GM12865 (cell line): Measurements from ENCODE around the gene GTPBP10.

Experiments used
- DNase-seq: peaks from one replicate; pipeline ENCODE4 v3.0.0; 2010; ENCODE audit warnings: low read depth
- H3K4me3 ChIP-seq: 2 replicates; pipeline ENCODE4 v1.5.1; 2011; ENCODE audit warnings: mild to moderate bottlenecking, low read depth, low read length, control low read depth
- TF ChIP-seq, protein P1 (sequence below): IDR thresholded peaks from 2 replicates; pipeline ENCODE4 v1.5.1; 2011; ENCODE audit warnings: low read length, control low read depth, low read depth, inconsistent platforms; ENCODE audit not compliant: insufficient read depth; ENCODE audit errors: missing control alignments

GTPBP10 gene

DNA sequence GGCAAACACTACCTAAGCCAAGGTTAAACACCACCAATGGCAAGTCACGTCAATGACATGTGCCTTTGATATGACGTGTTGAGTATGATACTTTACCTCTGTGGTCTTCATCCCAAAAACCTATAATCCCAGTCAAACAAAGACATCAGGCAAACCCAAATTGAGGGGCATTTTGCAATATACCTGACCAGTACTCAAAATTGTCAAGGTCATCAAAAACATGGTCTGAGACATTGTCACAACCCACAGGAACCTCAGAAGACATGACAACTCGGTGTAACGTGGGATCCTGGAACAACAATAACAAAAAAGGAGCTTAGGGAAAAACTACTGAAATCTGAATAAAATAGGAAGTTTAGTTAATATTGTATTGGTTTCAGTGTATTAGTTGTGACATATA, 32.6 kb upstream of the GTPBP10 start:
- DNase-seq = no peak
- TF ChIP-seq, protein P1, sequence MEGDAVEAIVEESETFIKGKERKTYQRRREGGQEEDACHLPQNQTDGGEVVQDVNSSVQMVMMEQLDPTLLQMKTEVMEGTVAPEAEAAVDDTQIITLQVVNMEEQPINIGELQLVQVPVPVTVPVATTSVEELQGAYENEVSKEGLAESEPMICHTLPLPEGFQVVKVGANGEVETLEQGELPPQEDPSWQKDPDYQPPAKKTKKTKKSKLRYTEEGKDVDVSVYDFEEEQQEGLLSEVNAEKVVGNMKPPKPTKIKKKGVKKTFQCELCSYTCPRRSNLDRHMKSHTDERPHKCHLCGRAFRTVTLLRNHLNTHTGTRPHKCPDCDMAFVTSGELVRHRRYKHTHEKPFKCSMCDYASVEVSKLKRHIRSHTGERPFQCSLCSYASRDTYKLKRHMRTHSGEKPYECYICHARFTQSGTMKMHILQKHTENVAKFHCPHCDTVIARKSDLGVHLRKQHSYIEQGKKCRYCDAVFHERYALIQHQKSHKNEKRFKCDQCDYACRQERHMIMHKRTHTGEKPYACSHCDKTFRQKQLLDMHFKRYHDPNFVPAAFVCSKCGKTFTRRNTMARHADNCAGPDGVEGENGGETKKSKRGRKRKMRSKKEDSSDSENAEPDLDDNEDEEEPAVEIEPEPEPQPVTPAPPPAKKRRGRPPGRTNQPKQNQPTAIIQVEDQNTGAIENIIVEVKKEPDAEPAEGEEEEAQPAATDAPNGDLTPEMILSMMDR = no peak
- no peak overlapping the region for H3K4me3 ChIP-seq

DNA sequence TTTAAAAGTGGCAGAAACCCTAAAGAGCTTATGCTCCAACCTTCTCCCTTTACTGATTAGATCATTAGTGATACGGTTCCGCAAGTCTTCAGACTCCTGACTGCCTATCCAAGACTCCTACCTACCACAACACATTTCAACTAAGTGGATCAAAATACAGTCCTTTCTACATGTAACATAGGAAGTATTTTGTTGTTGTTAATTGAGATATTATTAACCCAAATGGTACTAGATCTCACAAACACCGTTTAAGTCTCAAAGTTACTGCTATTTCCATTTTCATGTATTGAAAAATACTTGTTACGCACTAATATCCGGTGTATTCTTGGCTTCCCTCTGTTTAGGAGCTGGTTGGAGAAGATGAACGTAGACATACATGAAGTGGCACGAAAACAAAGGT, 26.5 kb upstream of the GTPBP10 start:
- TF ChIP-seq, protein P1 = no peak
- DNase-seq = no peak
- H3K4me3 ChIP-seq = no peak overlapping the region

DNA sequence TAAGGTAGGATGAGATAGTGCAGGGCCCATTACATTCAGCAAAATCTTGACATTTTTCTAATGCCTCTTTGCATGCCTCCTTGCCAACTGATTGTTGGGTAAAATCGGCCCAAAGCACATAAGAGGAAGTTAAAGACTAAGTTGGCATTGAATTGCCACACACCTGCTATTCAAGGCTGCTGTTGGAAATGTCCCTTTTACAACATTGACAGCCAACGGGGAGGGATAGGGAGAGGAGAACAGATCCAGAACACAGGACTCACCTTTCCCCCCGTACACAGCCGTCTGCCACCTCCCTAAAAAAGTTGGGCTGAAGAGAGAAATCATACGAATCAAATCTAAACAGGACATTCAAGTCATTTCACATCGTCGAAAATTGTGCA, 26.1 kb upstream of the GTPBP10 start:
- TF ChIP-seq, protein P1 = no peak
- no peak for DNase-seq
- no peak overlapping the region for H3K4me3 ChIP-seq

DNA sequence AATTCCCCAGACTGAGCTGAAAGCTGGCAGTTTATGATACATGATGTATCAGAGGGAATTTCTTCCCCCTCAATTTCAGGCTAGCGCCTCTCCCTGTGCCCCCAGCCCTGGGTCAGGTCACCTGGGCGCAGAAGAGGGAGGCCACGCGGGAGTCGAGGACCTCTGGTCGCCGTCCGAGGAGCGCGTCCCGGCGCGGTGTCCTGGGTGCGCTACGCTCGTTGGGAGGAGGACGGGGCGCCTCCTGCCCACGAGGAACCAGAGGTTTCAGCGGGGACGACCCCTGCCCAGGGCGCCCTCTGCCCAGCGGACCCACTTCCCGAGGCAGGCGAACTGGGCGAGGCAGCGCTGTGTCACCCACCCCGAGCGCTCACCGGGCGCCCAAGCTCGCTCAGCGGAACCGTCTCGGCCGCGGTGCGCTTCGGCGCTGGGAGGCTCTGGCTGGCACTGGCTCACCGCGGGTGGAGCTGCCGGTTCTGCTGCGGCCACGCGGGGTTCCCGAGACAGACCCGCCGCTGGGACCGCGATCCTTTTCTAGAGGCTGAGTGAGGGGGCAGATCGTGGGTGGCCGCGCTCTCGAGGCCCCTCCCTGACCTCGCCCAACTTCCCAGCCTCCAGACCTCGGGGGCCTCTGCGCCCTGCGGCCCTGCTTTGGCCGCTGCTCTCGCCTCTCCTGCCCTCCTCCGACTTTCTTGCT, 25.6 kb upstream of the GTPBP10 start, which contains the start of gene FAM237B:
TSS of gene FAM237B (minus strand) at position 504 of the 694 bp plus-strand sequence. CDS start 1,556 bp downstream, outside the sequence.
- TF ChIP-seq, protein P1 = no peak
- no peak for DNase-seq

DNA sequence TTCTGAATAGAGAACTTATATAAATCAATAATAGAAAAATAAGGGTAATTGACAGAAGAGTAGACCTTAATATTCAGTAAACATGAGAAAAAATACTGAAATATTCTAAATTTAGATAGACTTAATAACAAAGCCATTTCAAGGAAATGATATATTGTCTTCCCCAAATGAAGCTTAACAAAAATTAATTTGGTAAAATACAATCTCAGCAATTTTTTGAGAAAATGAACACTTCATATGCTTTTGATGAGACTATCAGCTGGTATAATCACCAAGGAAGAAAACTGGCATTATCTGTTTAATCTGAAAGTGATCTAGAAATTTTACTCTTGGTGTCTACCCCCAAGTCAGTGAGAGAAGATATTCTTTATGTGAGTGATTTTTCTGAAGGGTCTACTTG, 23.7 kb upstream of the GTPBP10 start:
- TF ChIP-seq, protein P1 = no peak
- no peak for DNase-seq
- no peak overlapping the region for H3K4me3 ChIP-seq

More for the DNA sequence above, 25.6 kb upstream of the GTPBP10 start, which contains the start of gene FAM237B:
- H3K4me3 ChIP-seq = no peak within 1 kb of the TSS

DNA sequence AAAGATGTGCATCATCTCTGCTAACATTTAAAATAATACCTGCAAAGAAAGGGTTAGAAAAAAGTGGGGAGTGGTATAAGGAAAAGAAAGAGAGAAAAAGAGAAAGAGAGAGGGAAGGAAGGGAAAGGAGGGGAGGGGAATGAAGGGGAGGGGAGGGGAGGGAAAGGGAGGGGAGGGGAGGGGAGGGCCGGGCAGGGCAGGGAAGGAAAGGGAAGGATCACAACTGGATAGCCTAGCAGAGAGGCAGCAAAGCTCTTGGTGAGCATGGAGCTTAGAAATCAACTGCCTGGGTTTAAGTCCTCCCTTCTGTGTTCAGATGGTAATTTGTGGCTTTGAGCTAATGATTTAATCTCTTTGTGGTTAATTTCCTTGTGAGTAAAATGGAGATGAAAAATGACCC, 20.0 kb upstream of the GTPBP10 start:
- no peak for DNase-seq
- no peak overlapping the region for H3K4me3 ChIP-seq
- TF ChIP-seq, protein P1 = no peak
